K562 (cell line): Measurements from ENCODE around the gene CD47. TPM values are rescaled to one million over a fixed set of nuclear protein-coding genes. Genes with fewer than 3 reads are reported as not detected.

Experiments
- ATAC-seq: fragments of 200-7000 bp; cut with Tn5 transposase; 3 replicates; pipeline ENCODE4 v1.9.1; 2020; ENCODE audit warnings: moderate library complexity
- BruUV-seq: library from RNA; stranded (reverse); fragments of 400-500 nt; replicated peaks from 2 replicates; lab custom pipeline; 2021; lab: Mats Ljungman, UMichigan
- CTCF ChIA-PET: fragments of 300-600 bp; formaldehyde crosslinking; extraction: SDS; loops from one replicate; lab custom pipeline; 2021; ENCODE audit warnings: low intra/inter-chr PET ratio; lab: Yijun Ruan, JAX
- POLR2A ChIA-PET: fragments of 300-600, 350-650 bp; sonication (Branson Sonifier 250); formaldehyde crosslinking; extraction: SDS; loops from one replicate; lab custom pipeline; 2021; ENCODE audit warnings: antibody characterized with exemption, inconsistent platforms; lab: Yijun Ruan, JAX
- DNase-seq, 4 experiments: peaks; one replicate each; pipeline versions ENCODE4 v3.0.0 to v3.0.0-alpha.2; 2011 to 2018; ENCODE audit warnings: low spot score in 3 of 4, mixed read lengths in 3 of 4; ENCODE audit errors: extremely low read depth in 1 of 4
- FAIRE-seq: peaks from 2 replicates; lab custom pipeline; 2011; peaks lifted over from hg19 to GRCh38; lab: Jason Lieb, UNC
- H2AFZ ChIP-seq: 2 replicates; pipeline ENCODE4 v1.6.0; 2011; ENCODE audit warnings: low read depth, low read length, control low read depth, inconsistent platforms
- H3K27ac ChIP-seq: fragments of 200-600 bp; 3 replicates; pipeline ENCODE4 v1.8.0; 2011; ENCODE audit warnings: low read depth, mild to moderate bottlenecking, control low read depth, inconsistent platforms, low read length, moderate library complexity, mixed read lengths; ENCODE audit errors: extremely low read depth
- H3K27me3 ChIP-seq, 2 experiments: fragments of 300-600 bp in 1 of 2; 2 replicates in 1 of 2; 3 replicates in 1 of 2; pipeline versions ENCODE4 v1.6.0 to v1.8.0; 2011; ENCODE audit warnings: inconsistent platforms in 2 of 2, low read length in 2 of 2, mild to moderate bottlenecking in 1 of 2, mixed read lengths in 1 of 2, moderate library complexity in 1 of 2; ENCODE audit not compliant: control insufficient read depth in 2 of 2, insufficient read depth in 2 of 2
- H3K36me3 ChIP-seq: fragments of 300-600 bp; 3 replicates; pipeline ENCODE4 v1.8.0; 2011; ENCODE audit warnings: mild to moderate bottlenecking, low read length, inconsistent platforms; ENCODE audit not compliant: control insufficient read depth, insufficient read depth
- H3K4me1 ChIP-seq, 2 experiments: fragments of 200-600 bp in 1 of 2; replicated peaks in 1 of 2; 2 replicates in 1 of 2; 3 replicates in 1 of 2; pipeline versions ENCODE4 v1.5.1 to v1.8.0; 2011; ENCODE audit warnings: inconsistent platforms in 2 of 2, low read length in 2 of 2, mild to moderate bottlenecking in 1 of 2, mixed read lengths in 1 of 2, moderate library complexity in 1 of 2; ENCODE audit not compliant: control insufficient read depth in 2 of 2, insufficient read depth in 2 of 2
- H3K4me2 ChIP-seq: 2 replicates; pipeline ENCODE4 v1.6.1; 2011; ENCODE audit warnings: low read length, control low read depth, inconsistent platforms, mixed read lengths; ENCODE audit not compliant: insufficient read depth
- H3K4me3 ChIP-seq: fragments of 200-600 bp; sonication (generic), shearing (Covaris generic); 2 replicates; pipeline ENCODE4 v1.5.1; 2016; ENCODE audit warnings: control low read depth, inconsistent platforms
- H3K79me2 ChIP-seq: fragments of 200-600 bp; 3 replicates; pipeline ENCODE4 v1.8.0; 2011; ENCODE audit warnings: low read length, inconsistent platforms; ENCODE audit not compliant: control insufficient read depth, insufficient read depth
- H3K9ac ChIP-seq, 2 experiments: 2 replicates each; pipeline versions ENCODE4 v1.6.0 to v1.6.1; 2011; ENCODE audit warnings: low read depth in 2 of 2, low read length in 2 of 2, control low read depth in 1 of 2, inconsistent platforms in 1 of 2, mild to moderate bottlenecking in 1 of 2, mixed read lengths in 1 of 2; ENCODE audit not compliant: insufficient read depth in 1 of 2
- H3K9me1 ChIP-seq: one replicate; pipeline ENCODE4 v1.6.0; 2011; ENCODE audit warnings: inconsistent platforms, mild to moderate bottlenecking, low read length, moderate library complexity; ENCODE audit not compliant: control insufficient read depth, insufficient read depth
- H3K9me3 ChIP-seq: replicated peaks from 2 replicates; pipeline ENCODE4 v1.5.1; 2011; ENCODE audit warnings: low read depth, low read length, inconsistent platforms; ENCODE audit not compliant: control insufficient read depth, insufficient read depth
- H4K20me1 ChIP-seq: replicated peaks from 2 replicates; pipeline ENCODE4 v1.6.1; 2011; ENCODE audit warnings: low read length, inconsistent platforms, mixed read lengths; ENCODE audit not compliant: control insufficient read depth, insufficient read depth
- ARID2 ChIP-seq: fragments of 450-650 bp; IDR thresholded peaks from 2 replicates; pipeline ENCODE4 v1.6.1; 2017; ENCODE audit warnings: antibody characterized with exemption, mild to moderate bottlenecking
- CBX3 ChIP-seq, 2 experiments: IDR thresholded peaks; 1 replicate in 1 of 2; 2 replicates in 1 of 2; pipeline ENCODE4 v1.6.1; 2012; ENCODE audit warnings: inconsistent platforms in 2 of 2, low read length in 2 of 2, borderline replicate concordance in 1 of 2, control low read depth in 1 of 2
- FOSL1 ChIP-seq: fragments of 200-800 bp; sonication (Bioruptor generic); conservative IDR thresholded peaks from 2 replicates; pipeline ENCODE4 v1.6.1; 2016; ENCODE audit warnings: missing genetic modification characterization, missing compliant biosample characterization
- GATAD2B ChIP-seq: fragments of 450-650 bp; IDR thresholded peaks from 2 replicates; pipeline ENCODE4 v1.6.1; 2017; ENCODE audit warnings: mild to moderate bottlenecking, borderline replicate concordance
- HDAC3 ChIP-seq: fragments of 450-650 bp; IDR thresholded peaks from 2 replicates; pipeline ENCODE4 v1.6.1; 2018; ENCODE audit warnings: borderline replicate concordance, mild to moderate bottlenecking, moderate library complexity; ENCODE audit not compliant: partially characterized antibody
- LCOR ChIP-seq: sonication (generic); formaldehyde crosslinking; IDR thresholded peaks from 2 replicates; pipeline ENCODE4 v1.8.0; 2022; ENCODE audit warnings: mild to moderate bottlenecking, missing genetic modification reagents
- MTA3 ChIP-seq: fragments of 450-650 bp; formaldehyde crosslinking; IDR thresholded peaks from 2 replicates; pipeline ENCODE4 v1.6.1; 2017; ENCODE audit warnings: mild to moderate bottlenecking, borderline replicate concordance
- NFATC3 ChIP-seq: fragments of 450-650 bp; IDR thresholded peaks from 2 replicates; pipeline ENCODE4 v1.6.1; 2017; ENCODE audit warnings: mild to moderate bottlenecking
- NR3C1 ChIP-seq: sonication (generic); formaldehyde crosslinking; IDR thresholded peaks from 2 replicates; pipeline ENCODE4 v1.8.1; 2022; ENCODE audit warnings: missing genetic modification reagents
- PHB ChIP-seq: fragments of 250-450 bp; sonication (Bioruptor Pico); IDR thresholded peaks from 2 replicates; pipeline ENCODE4 v1.5.0; 2021
- POLR2A ChIP-seq: fragments of 450-650 bp; conservative IDR thresholded peaks from 2 replicates; pipeline ENCODE4 v1.6.1; 2016
- PTBP1 ChIP-seq: fragments of 200-400 bp; formaldehyde crosslinking; IDR thresholded peaks from 2 replicates; pipeline ENCODE4 v1.6.1; 2017; ENCODE audit warnings: low read depth, low read length
- ZNF311 ChIP-seq: fragments of 250-450 bp; sonication (Bioruptor Pico); IDR thresholded peaks from 2 replicates; pipeline ENCODE4 v1.4.0; 2020; ENCODE audit warnings: mild to moderate bottlenecking, moderate library complexity
- ZNF408 ChIP-seq: fragments of 250-450 bp; sonication (Bioruptor Pico); IDR thresholded peaks from 2 replicates; pipeline ENCODE4 v1.4.0; 2020; ENCODE audit warnings: low read depth, mild to moderate bottlenecking, moderate library complexity
- ZNF436 ChIP-seq: fragments of 250-450, 450-650 bp; sonication (Bioruptor Pico); formaldehyde crosslinking; IDR thresholded peaks from 2 replicates; pipeline ENCODE4 v1.7.0; 2020; ENCODE audit warnings: mild to moderate bottlenecking
- ZNF699 ChIP-seq: fragments of 250-450 bp; sonication (Bioruptor Pico); IDR thresholded peaks from 2 replicates; pipeline ENCODE4 v1.8.0; 2021; ENCODE audit warnings: mild to moderate bottlenecking, moderate library complexity; ENCODE audit not compliant: insufficient replicate concordance
- WGBS: fragments of 100-300 bp; shearing (Covaris generic); methylation state at CpG from one replicate; pipeline ENCODE4 v1.1.6; 2016; ENCODE audit warnings: low coverage, mixed read lengths; ENCODE audit not compliant: insufficient coverage; ENCODE audit errors: missing lambda C conversion rate; 5-methylcytosine and 5-hydroxymethylcytosine counted together
- in situ Hi-C: fragments of 300-500 bp; cut with MboI; formaldehyde crosslinking; loops from 4 replicates; pipeline ENCODE4 v1.15.0; 2018; ENCODE audit warnings: inconsistent platforms, mixed read lengths
- intact Hi-C: fragments of 100-400 bp; cut with micrococcal nuclease; formaldehyde crosslinking; loops from 2 replicates; pipeline ENCODE4 v1.14.2; 2022
- polyA plus RNA-seq, 8 experiments: library from polyadenylated mRNA; depleted of rRNA in 4 of 8; stranded (reverse) in 5 of 8; unstranded in 3 of 8; fragments of >200 nt; fragmentation: Nextera tagmentation in 2 of 8; fragmentation: Illumina TruSeq in 1 of 8; extraction: Ambion mirVana in 2 of 8; extraction: Trizol in 1 of 8; gene quantifications; 2 replicates each; pipeline versions ENCODE4 v1.2.1 to v1.2.3, GENCODE V29; 2011 to 2014; ENCODE audit warnings: inconsistent platforms in 1 of 8, missing spikeins in 1 of 8
- total RNA-seq, 7 experiments: library from RNA; depleted of rRNA in 6 of 7; stranded (reverse); fragments of >200 nt in 6 of 7; fragmentation: Illumina TruSeq in 2 of 7; extraction: Trizol in 2 of 7; gene quantifications; 2 replicates each; pipeline versions ENCODE4 v1.2.1 to v1.2.3, GENCODE V29; 2011 to 2021; ENCODE audit warnings: low replicate concordance in 1 of 7
- TF ChIP-seq, protein P1 (sequence below), 2 experiments: IDR thresholded peaks in 1 of 2; conservative IDR thresholded peaks in 1 of 2; 2 replicates each; pipeline ENCODE4 v1.6.1; 2016; ENCODE audit warnings: low read depth in 2 of 2, mild to moderate bottlenecking in 1 of 2, missing compliant biosample characterization in 1 of 2, missing genetic modification characterization in 1 of 2, moderate library complexity in 1 of 2
- TF ChIP-seq, protein P2 (sequence below): IDR thresholded peaks from 2 replicates; pipeline ENCODE4 v1.6.1; 2011; ENCODE audit warnings: borderline replicate concordance, low read depth, mild to moderate bottlenecking, moderate library complexity, low read length; ENCODE audit not compliant: insufficient read depth, poor library complexity, severe bottlenecking
- TF ChIP-seq, protein P3 (sequence below): fragments of 250-450 bp; sonication (Bioruptor Pico); IDR thresholded peaks from 2 replicates; pipeline ENCODE4 v1.4.0; 2020; ENCODE audit warnings: mild to moderate bottlenecking, moderate library complexity

CD47 gene
- total and polyA plus RNA-seq, 9 of the 15 experiments (the other 6 are each of a cell fraction or from before 2014, with no cell fraction given), result 10.2 to 62.6 (median 36.3) TPM

DNA sequence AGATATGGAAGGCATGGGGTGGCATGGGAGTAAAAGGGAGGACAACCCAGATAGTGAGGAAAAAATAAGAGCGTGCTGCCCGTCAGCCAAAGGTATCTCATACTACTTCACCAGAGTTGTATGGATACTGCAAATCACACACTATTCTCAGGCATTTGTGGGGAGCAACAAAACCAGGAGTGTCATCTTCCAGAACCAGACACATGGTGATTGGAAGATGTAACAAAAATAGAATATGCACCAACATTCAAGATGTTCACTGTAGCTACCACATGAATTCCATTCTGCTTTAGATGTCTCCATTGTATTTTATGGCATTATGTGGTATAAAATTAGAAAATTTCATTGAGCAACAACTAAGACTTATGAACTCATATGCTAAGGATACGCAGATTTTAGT lies 34.9 kb downstream of the CD47 start:
- in situ Hi-C loops, result no loop called here
- BruUV-seq, result no TSS peak
- Histone ChIP-seq H3K27me3 (no peaks in the 10 kb centered on the region), H2AFZ (no peak overlapping the region), H3K4me1 (no peaks in the 10 kb centered on the region), H3K9me1 (no peaks in the 10 kb centered on the region), H3K36me3 (peaks cover 24% of the 10 kb centered on the region), H3K9ac (no peak overlapping the region), H3K4me3 (no peak overlapping the region), H3K9me3 (no peaks in the 10 kb centered on the region), H3K4me2 (no peak overlapping the region), H3K79me2 (no peaks in the 10 kb centered on the region), H4K20me1 (no peaks in the 10 kb centered on the region), H3K27ac (no peak overlapping the region)
- DNase-seq (no peak), ATAC-seq (no peak), FAIRE-seq (no peak)
- POLR2A ChIA-PET, result no interaction called here
- WGBS, result 92% methylated on average over 1 of the region's 3 CpGs
- intact Hi-C loops, result no loop called here
- CTCF ChIA-PET, result no interaction called here
- TF ChIP-seq, protein P1, sequence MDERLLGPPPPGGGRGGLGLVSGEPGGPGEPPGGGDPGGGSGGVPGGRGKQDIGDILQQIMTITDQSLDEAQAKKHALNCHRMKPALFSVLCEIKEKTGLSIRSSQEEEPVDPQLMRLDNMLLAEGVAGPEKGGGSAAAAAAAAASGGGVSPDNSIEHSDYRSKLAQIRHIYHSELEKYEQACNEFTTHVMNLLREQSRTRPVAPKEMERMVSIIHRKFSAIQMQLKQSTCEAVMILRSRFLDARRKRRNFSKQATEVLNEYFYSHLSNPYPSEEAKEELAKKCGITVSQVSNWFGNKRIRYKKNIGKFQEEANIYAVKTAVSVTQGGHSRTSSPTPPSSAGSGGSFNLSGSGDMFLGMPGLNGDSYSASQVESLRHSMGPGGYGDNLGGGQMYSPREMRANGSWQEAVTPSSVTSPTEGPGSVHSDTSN (CRISPR knock-in tag; IDR thresholded peaks at IDR 0.05; ENCODE audit: low read depth), result no peak
- TF ChIP-seq, protein P1 (tag; conservative IDR thresholded peaks at IDR 0.05; ENCODE audit: low read depth), result no peak
- TF ChIP-seq, protein P2, sequence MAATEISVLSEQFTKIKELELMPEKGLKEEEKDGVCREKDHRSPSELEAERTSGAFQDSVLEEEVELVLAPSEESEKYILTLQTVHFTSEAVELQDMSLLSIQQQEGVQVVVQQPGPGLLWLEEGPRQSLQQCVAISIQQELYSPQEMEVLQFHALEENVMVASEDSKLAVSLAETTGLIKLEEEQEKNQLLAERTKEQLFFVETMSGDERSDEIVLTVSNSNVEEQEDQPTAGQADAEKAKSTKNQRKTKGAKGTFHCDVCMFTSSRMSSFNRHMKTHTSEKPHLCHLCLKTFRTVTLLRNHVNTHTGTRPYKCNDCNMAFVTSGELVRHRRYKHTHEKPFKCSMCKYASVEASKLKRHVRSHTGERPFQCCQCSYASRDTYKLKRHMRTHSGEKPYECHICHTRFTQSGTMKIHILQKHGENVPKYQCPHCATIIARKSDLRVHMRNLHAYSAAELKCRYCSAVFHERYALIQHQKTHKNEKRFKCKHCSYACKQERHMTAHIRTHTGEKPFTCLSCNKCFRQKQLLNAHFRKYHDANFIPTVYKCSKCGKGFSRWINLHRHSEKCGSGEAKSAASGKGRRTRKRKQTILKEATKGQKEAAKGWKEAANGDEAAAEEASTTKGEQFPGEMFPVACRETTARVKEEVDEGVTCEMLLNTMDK, result no peak
- TF ChIP-seq PTBP1 (no peak), POLR2A (no peak), GATAD2B (no peak), NR3C1 (CRISPR knock-in tag) (no peak), MTA3 (no peak), ZNF699 (CRISPR knock-in tag) (no peak), PHB (CRISPR knock-in tag) (no peak), FOSL1 (tag) (no peak), ARID2 (no peak), LCOR (CRISPR knock-in tag) (no peak), CBX3 (IDR thresholded peaks at IDR 0.05; ENCODE audit: borderline replicate concordance in 1 of 2, low read length in 2 of 2) (no peak), HDAC3 (no peak), ZNF311 (no peak), NFATC3 (no peak), ZNF408 (CRISPR knock-in tag) (no peak), ZNF436 (CRISPR knock-in tag) (no peak)
- TF ChIP-seq, protein P3, sequence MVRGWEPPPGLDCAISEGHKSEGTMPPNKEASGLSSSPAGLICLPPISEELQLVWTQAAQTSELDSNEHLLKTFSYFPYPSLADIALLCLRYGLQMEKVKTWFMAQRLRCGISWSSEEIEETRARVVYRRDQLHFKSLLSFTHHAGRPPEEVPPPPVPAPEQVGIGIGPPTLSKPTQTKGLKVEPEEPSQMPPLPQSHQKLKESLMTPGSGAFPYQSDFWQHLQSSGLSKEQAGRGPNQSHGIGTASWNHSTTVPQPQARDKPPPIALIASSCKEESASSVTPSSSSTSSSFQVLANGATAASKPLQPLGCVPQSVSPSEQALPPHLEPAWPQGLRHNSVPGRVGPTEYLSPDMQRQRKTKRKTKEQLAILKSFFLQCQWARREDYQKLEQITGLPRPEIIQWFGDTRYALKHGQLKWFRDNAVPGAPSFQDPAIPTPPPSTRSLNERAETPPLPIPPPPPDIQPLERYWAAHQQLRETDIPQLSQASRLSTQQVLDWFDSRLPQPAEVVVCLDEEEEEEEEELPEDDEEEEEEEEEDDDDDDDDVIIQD (CRISPR knock-in tag), result no peak
